ENCODE results near the gene BAD.

Gene BAD

GRCh38 chr11:64251016-64251752, 33.3 kb downstream of the BAD start, which contains the start of gene PLCB3:
Gene PLCB3 (plus strand): TSS chr11:64251530. CDS start chr11:64251650, 120 bp downstream.
- TF ChIP-seq CTCF (conservative IDR thresholded peaks at IDR 0.05) (peak; percentile 97), ZFX (IDR thresholded peaks at IDR 0.05) (peak; percentile 41; the same call in 1 of the 2 replicates)
- H3K27ac ChIP-seq = peak within 1 kb of the TSS; percentile 78

- H3K27ac ChIP-seq = peak overlapping the region; percentile 78; the same call in 1 of the 2 replicates
- TF ChIP-seq ZFX (IDR thresholded peaks at IDR 0.05) (no peak), CTCF (conservative IDR thresholded peaks at IDR 0.05) (no peak)
Measured at GRCh38 chr11:64250415-64251015, 34.0 kb downstream of the BAD start.

GRCh38 chr11:64249563-64250414, 34.7 kb downstream of the BAD start:
- H3K27ac ChIP-seq = no peak overlapping the region
- no peak for TF ChIP-seq CTCF (conservative IDR thresholded peaks at IDR 0.05)
- TF ChIP-seq ZFX (IDR thresholded peaks at IDR 0.05) = no peak

- TF ChIP-seq CTCF (conservative IDR thresholded peaks at IDR 0.05) (no peak), ZFX (IDR thresholded peaks at IDR 0.05) (no peak)
- no peak overlapping the region for H3K27ac ChIP-seq
Measured at GRCh38 chr11:64249038-64249437, 35.4 kb downstream of the BAD start.

GRCh38 chr11:64248578-64248977, 35.9 kb downstream of the BAD start:
- H3K27ac ChIP-seq = no peak overlapping the region
- no peak for TF ChIP-seq CTCF (conservative IDR thresholded peaks at IDR 0.05)
- TF ChIP-seq ZFX (IDR thresholded peaks at IDR 0.05) = no peak

GRCh38 chr11:64247729-64248531, 36.5 kb downstream of the BAD start:
- TF ChIP-seq CTCF (conservative IDR thresholded peaks at IDR 0.05) = no peak
- no peak for TF ChIP-seq ZFX (IDR thresholded peaks at IDR 0.05)
- peak overlapping the region; percentile 97 for H3K27ac ChIP-seq
